ENCODE results near the gene ENKUR.

- TF ChIP-seq POLR2AphosphoS5 (IDR thresholded peaks at IDR 0.05; ENCODE audit: low read depth, low read length) (no peak), POLR2A (IDR thresholded peaks at IDR 0.05; ENCODE audit: low read depth, low read length) (no peak), TAF1 (IDR thresholded peaks at IDR 0.05; ENCODE audit: low read depth, low read length) (no peak)
These were observed 2.7 kb upstream of the ENKUR start for GRCh38 chr10:25018703-25019102.
